GM12892 (cell line): ENCODE data around the gene CDH13.

Source experiments
- POLR2A ChIP-seq: IDR thresholded peaks from 2 replicates; pipeline ENCODE4 v1.6.1; 2011; ENCODE audit warnings: low read depth, low read length, control low read depth
- TAF1 ChIP-seq: IDR thresholded peaks from 2 replicates; pipeline ENCODE4 v1.6.1; 2011; ENCODE audit warnings: low read depth, mild to moderate bottlenecking, control low read depth, low read length, borderline replicate concordance

- TF ChIP-seq POLR2A (no peak), TAF1 (no peak)
Measured at GRCh38 chr16:83068686-83069085, 441.9 kb downstream of the CDH13 start.
